CD14-positive monocyte (primary cell): Measurements from ENCODE around the gene FAM53B. TPM values are rescaled to one million over a fixed set of nuclear protein-coding genes. Genes with fewer than 3 reads are reported as not detected.

Source experiments
- DNase-seq, 3 donors: peaks; one replicate each; pipeline ENCODE4 v3.0.0-alpha.2; 2011 to 2022
- H2AFZ ChIP-seq: 2 replicates; pipeline ENCODE4 v1.6.0; 2012; ENCODE audit warnings: mild to moderate bottlenecking, low read depth, low read length, inconsistent platforms; ENCODE audit not compliant: insufficient read depth, poor library complexity, severe bottlenecking
- H3K27ac ChIP-seq, 2 donors: 1 replicate in 1 of 2; 2 replicates in 1 of 2; pipeline ENCODE4 v1.5.1; 2012 to 2013; ENCODE audit warnings: low read length in 2 of 2, control low read depth in 1 of 2, inconsistent platforms in 1 of 2, low read depth in 1 of 2, mild to moderate bottlenecking in 1 of 2
- H3K27me3 ChIP-seq, 2 donors: one replicate each; pipeline versions ENCODE4 v1.6.0 to v1.6.1; 2011 to 2013; ENCODE audit warnings: low read length in 2 of 2; ENCODE audit not compliant: control insufficient read depth in 2 of 2, insufficient read depth in 2 of 2
- H3K36me3 ChIP-seq, 2 donors: replicated peaks in 1 of 2; 1 replicate in 1 of 2; 2 replicates in 1 of 2; pipeline versions ENCODE4 v1.5.1 to v1.6.1; 2012 to 2013; ENCODE audit warnings: low read length in 2 of 2, control low read depth in 1 of 2, inconsistent platforms in 1 of 2, mild to moderate bottlenecking in 1 of 2; ENCODE audit not compliant: insufficient read depth in 2 of 2, control insufficient read depth in 1 of 2
- H3K4me1 ChIP-seq, 2 donors: 1 replicate in 1 of 2; 2 replicates in 1 of 2; pipeline versions ENCODE4 v1.5.1 to v1.6.1; 2012 to 2013; ENCODE audit warnings: low read length in 2 of 2, control low read depth in 1 of 2, inconsistent platforms in 1 of 2, mild to moderate bottlenecking in 1 of 2, moderate library complexity in 1 of 2; ENCODE audit not compliant: insufficient read depth in 2 of 2, control insufficient read depth in 1 of 2
- H3K4me2 ChIP-seq: replicated peaks from 2 replicates; pipeline ENCODE3; 2012; ENCODE audit warnings: low read length, moderate library complexity, mild to moderate bottlenecking; ENCODE audit not compliant: poor library complexity, severe bottlenecking; ENCODE audit errors: extremely low read depth
- H3K4me3 ChIP-seq, 3 experiments: fragments of 200-600 bp in 1 of 3; sonication (generic) in 1 of 3; replicated peaks in 1 of 3; 1 replicate in 2 of 3; 2 replicates in 1 of 3; pipeline ENCODE4 v1.5.1; 2011 to 2013; ENCODE audit warnings: low read length in 3 of 3, mild to moderate bottlenecking in 3 of 3, control low read depth in 2 of 3, low read depth in 2 of 3, inconsistent platforms in 1 of 3, moderate library complexity in 1 of 3
- H3K79me2 ChIP-seq: 2 replicates; pipeline ENCODE4 v1.6.0; 2012; ENCODE audit warnings: mild to moderate bottlenecking, control low read depth, inconsistent platforms, low read length, moderate library complexity; ENCODE audit not compliant: insufficient read depth
- H3K9ac ChIP-seq: 2 replicates; pipeline ENCODE4 v1.6.0; 2017; ENCODE audit warnings: low read length, mild to moderate bottlenecking; ENCODE audit not compliant: insufficient read depth, poor library complexity, severe bottlenecking
- H3K9me3 ChIP-seq, 2 donors: replicated peaks in 1 of 2; 1 replicate in 1 of 2; 2 replicates in 1 of 2; pipeline versions ENCODE4 v1.5.1 to v1.6.1; 2012 to 2013; ENCODE audit warnings: low read length in 2 of 2, control low read depth in 1 of 2; ENCODE audit not compliant: control insufficient read depth in 1 of 2, insufficient read depth in 1 of 2
- H4K20me1 ChIP-seq: 2 replicates; pipeline ENCODE4 v1.6.0; 2012; ENCODE audit warnings: mild to moderate bottlenecking, low read length, control low read depth, moderate library complexity; ENCODE audit not compliant: insufficient read depth
- H3K27ac Mint-ChIP-seq, 7 donors: one replicate each; pipeline ENCODE4 v1.8.0; 2020; ENCODE audit warnings: mild to moderate bottlenecking in 7 of 7, mixed read lengths in 7 of 7, moderate library complexity in 6 of 7, inconsistent platforms in 2 of 7
- H3K27me3 Mint-ChIP-seq, 3 donors: one replicate each; pipeline ENCODE4 v1.8.0; 2021 to 2022; ENCODE audit warnings: low read depth in 3 of 3, mild to moderate bottlenecking in 3 of 3, mixed read lengths in 3 of 3, moderate library complexity in 3 of 3, inconsistent platforms in 1 of 3
- H3K36me3 Mint-ChIP-seq, 2 donors: one replicate each; pipeline ENCODE4 v1.8.0; 2020; ENCODE audit warnings: mixed read lengths in 2 of 2, inconsistent platforms in 1 of 2, mild to moderate bottlenecking in 1 of 2
- H3K4me1 Mint-ChIP-seq: one replicate; pipeline ENCODE4 v1.8.0; 2020; ENCODE audit warnings: mild to moderate bottlenecking, mixed read lengths
- H3K4me3 Mint-ChIP-seq, 2 donors: one replicate each; pipeline ENCODE4 v1.8.0; 2020; ENCODE audit warnings: mild to moderate bottlenecking in 2 of 2, mixed read lengths in 2 of 2, moderate library complexity in 1 of 2
- H3K9me3 Mint-ChIP-seq, 7 donors: one replicate each; pipeline ENCODE4 v1.8.0; 2020 to 2022; ENCODE audit warnings: mixed read lengths in 7 of 7, mild to moderate bottlenecking in 6 of 7, moderate library complexity in 6 of 7, inconsistent platforms in 2 of 7
- WGBS: methylation state at CpG from one replicate; pipeline ENCODE4 v1.1.5; 2013; ENCODE audit warnings: missing lambda C conversion rate; ENCODE audit not compliant: insufficient coverage; 5-methylcytosine and 5-hydroxymethylcytosine counted together
- intact Hi-C, 2 donors: fragments of 100-400 bp; cut with micrococcal nuclease; formaldehyde crosslinking; loops; one replicate each; pipeline versions ENCODE4 v1.15.0 to v1.15.1; 2023
- polyA plus RNA-seq, 3 donors: library from polyadenylated mRNA; depleted of rRNA in 1 of 3; unstranded in 2 of 3; stranded (reverse) in 1 of 3; fragments of 300-500 nt in 2 of 3; fragments of >200 nt in 1 of 3; fragmentation: Illumina TruSeq in 2 of 3; gene quantifications; 1 replicate in 2 of 3; 2 replicates in 1 of 3; pipeline ENCODE4 v1.2.3, GENCODE V29; 2012 to 2021
- TF ChIP-seq, protein P1 (sequence below): fragments of 200-600 bp; IDR thresholded peaks from one replicate; pipeline ENCODE4 v1.8.0; 2022; ENCODE audit warnings: antibody characterized with exemption, mild to moderate bottlenecking

Gene FAM53B
- polyA plus RNA-seq, 3 donors, result 5.8 to 23.3 (median 12.6) TPM

DNA sequence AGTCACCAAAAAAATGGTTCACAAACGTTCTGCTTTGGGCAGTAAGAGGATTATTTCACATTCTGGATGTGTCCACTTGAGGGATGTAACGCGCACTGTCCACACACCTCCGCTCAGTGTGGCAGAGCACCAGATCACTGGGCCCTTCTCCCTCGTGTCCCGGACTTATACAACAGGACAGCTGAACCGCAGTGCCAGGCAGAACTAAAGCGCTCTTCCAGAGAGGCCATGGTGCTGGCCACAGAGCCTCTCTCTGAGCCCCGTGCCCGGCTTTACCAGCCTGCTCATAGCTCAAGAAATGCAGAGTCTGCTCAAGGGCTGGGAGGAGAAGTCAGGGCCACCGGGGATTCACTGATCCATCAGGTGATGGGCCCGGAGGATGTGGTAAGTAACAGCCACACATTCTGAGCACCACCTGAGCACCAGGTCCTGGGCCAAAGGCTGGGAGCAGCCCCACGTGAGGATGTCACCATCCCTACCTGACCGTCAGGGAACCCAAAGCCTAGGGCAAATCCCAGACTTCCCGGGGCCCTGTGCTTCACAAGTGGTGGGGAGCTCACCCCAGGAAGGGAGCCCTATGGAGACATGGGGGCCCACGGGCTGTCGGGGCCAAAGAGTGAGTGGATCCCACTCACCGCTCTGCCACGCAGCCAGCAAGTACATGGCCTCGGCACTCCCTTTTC lies 74.9 kb downstream of the FAM53B start:
- DNase-seq, result no peak
- Mint-ChIP-seq H3K36me3 (peaks cover 52 to 84% of the 10 kb centered on the region in 2 donors), H3K4me1 (peaks cover 53% of the 10 kb centered on the region), H3K27ac (peak overlapping the region in 4 of 7 donors; percentile 96 to 99 (median 98)), H3K4me3 (no peak overlapping the region), H3K27me3 (peaks cover 0 to 2% (median 0%) of the 10 kb centered on the region in 3 donors), H3K9me3 (no peaks in the 10 kb centered on the region)
- H3K79me2 ChIP-seq, result peaks cover 87% of the 10 kb centered on the region
- no peaks in the 10 kb centered on the region for H3K27me3 ChIP-seq
- peaks cover 34 to 61% of the 10 kb centered on the region in 2 donors for H3K36me3 ChIP-seq
- H3K4me1 ChIP-seq, result peaks cover 33 to 45% of the 10 kb centered on the region in 2 donors
- TF ChIP-seq, protein P1, sequence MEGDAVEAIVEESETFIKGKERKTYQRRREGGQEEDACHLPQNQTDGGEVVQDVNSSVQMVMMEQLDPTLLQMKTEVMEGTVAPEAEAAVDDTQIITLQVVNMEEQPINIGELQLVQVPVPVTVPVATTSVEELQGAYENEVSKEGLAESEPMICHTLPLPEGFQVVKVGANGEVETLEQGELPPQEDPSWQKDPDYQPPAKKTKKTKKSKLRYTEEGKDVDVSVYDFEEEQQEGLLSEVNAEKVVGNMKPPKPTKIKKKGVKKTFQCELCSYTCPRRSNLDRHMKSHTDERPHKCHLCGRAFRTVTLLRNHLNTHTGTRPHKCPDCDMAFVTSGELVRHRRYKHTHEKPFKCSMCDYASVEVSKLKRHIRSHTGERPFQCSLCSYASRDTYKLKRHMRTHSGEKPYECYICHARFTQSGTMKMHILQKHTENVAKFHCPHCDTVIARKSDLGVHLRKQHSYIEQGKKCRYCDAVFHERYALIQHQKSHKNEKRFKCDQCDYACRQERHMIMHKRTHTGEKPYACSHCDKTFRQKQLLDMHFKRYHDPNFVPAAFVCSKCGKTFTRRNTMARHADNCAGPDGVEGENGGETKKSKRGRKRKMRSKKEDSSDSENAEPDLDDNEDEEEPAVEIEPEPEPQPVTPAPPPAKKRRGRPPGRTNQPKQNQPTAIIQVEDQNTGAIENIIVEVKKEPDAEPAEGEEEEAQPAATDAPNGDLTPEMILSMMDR, result no peak
- H4K20me1 ChIP-seq, result peaks cover 97% of the 10 kb centered on the region
- no peak overlapping the region for H3K4me3 ChIP-seq
- 96% methylated on average over 20 of the region's 20 CpGs for WGBS
- H2AFZ ChIP-seq, result no peak overlapping the region
- intact Hi-C loops, result no loop called here
- H3K9ac ChIP-seq, result no peak overlapping the region
- H3K27ac ChIP-seq, result peak overlapping the region in 1 of 2 donors; percentile 40
- H3K9me3 ChIP-seq, result no peaks in the 10 kb centered on the region
- H3K4me2 ChIP-seq, result no peak overlapping the region

DNA sequence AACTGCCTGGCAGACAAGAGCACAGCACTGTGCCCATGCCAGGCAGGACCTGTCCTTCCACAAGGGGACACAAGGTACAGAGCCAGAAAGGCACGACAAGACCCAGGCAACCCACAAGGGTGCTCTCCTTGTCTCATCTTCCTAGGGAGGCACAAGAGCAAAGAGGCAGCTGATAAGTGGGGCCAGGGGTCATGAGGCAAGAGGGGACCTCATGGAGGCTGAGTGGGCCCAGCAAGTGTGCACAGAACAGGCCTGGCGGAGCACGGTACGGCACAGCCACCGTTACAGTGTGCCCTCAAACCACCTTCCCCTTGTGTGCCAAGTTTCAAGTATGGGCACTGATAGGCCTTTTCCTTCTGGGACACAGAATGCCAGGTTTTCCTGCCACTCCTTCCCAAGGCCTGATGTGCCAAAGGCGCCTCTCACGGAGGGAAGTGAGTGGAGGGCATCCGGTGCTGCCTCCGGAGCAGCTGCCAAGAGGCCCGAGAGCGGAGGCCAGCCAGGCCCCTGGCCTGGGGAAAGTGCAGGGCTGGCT lies 75.6 kb downstream of the FAM53B start:
- TF ChIP-seq, protein P1, result no peak
- H3K9me3 ChIP-seq, result no peaks in the 10 kb centered on the region
- H4K20me1 ChIP-seq, result peaks cover 97% of the 10 kb centered on the region
- peaks cover 33 to 43% of the 10 kb centered on the region in 2 donors for H3K4me1 ChIP-seq
- 96% methylated on average over 11 of the region's 11 CpGs for WGBS
- Mint-ChIP-seq H3K36me3 (peaks cover 50 to 84% of the 10 kb centered on the region in 2 donors), H3K9me3 (no peaks in the 10 kb centered on the region), H3K4me1 (peaks cover 51% of the 10 kb centered on the region), H3K27me3 (peaks cover 0 to 2% (median 0%) of the 10 kb centered on the region in 3 donors), H3K4me3 (no peak overlapping the region), H3K27ac (peak overlapping the region in 4 of 7 donors; percentile 26 to 83 (median 68))
- H2AFZ ChIP-seq, result no peak overlapping the region
- peak overlapping the region in 1 of 2 donors; percentile 52 for H3K27ac ChIP-seq
- H3K9ac ChIP-seq, result no peak overlapping the region
- H3K4me3 ChIP-seq, result no peak overlapping the region
- no peak for DNase-seq
- peaks cover 87% of the 10 kb centered on the region for H3K79me2 ChIP-seq
- no peaks in the 10 kb centered on the region for H3K27me3 ChIP-seq
- intact Hi-C loops, result no loop called here
- peaks cover 36 to 61% of the 10 kb centered on the region in 2 donors for H3K36me3 ChIP-seq
- no peak overlapping the region for H3K4me2 ChIP-seq
